ENCODE data around the gene PEX11A. TPM values are rescaled to one million over a fixed set of nuclear protein-coding genes. Genes with fewer than 3 reads are reported as not detected.

PEX11A gene
- total RNA-seq = 1 to 10 TPM; 1.4 to 1.8 TPM

DNA sequence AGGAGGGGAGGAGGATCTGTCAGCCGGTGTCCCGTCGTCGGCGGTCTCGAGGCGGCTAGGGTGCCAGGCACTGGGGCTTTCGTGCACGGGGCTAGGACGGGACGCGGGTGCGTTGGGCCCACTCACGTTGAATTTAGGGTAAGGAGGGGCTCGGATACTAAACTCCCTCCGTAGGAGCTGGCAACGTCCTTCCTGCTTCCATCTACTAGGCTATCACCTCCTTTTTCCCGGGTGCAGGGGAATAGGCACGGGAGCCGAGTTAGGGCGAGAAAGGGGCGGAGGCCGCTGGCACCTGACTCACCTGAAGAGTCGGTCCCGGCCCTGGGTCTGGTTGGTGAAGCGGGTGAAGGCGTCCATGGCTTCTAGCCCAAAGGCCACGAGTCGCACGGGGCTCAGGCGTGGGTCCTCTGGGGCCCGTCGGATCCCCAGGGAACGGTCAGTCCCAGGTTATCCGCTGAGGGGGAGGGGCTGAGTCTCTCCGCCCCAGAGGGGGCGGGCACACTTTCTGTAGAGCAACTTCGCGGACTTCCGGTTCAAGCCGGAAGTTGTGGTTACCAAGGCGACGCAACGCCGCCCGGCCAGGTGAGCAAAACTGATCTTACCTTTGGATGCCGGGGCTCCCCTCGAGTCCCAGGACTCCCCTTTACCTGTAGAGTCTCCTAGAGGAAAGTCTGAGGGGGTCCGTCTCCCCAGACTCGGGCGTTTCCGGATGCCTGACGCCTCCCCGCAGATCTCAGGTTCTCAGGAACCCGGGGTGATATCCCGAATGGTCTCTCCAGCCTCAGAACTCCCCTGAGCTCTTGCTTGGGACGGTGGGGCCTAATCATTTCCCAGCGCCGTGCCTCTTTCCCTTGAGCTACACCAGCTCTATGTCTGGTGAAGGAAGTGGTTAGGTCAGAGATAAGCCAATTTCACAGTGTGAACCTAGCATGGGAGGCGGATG, at the start of gene PEX11A, which contains the start of gene WDR93:
Gene PEX11A, minus strand, starts transcription at position 479 of the 943 bp plus-strand sequence. Its CDS starts 122 bp downstream, at position 357.
Gene WDR93, plus strand, starts transcription at position 536 of the 943 bp plus-strand sequence. CDS start 10,936 bp downstream, outside the sequence.
- Mint-ChIP-seq H3K9me3 (ENCODE audit: insufficient read depth) (no peaks in the 10 kb centered on the region), H3K36me3 (ENCODE audit: low read depth) (peaks cover 2% of the 10 kb centered on the region), H3K4me3 (peak within 1 kb of the TSS; percentile 83), H3K27me3 (ENCODE audit: low read depth) (peaks cover 7% of the 10 kb centered on the region), H3K4me1 (ENCODE audit: low read depth) (peaks cover 18% of the 10 kb centered on the region), H3K27ac (peak within 1 kb of the TSS; percentile 76)
- CTCF ChIA-PET = interaction anchor here (1.0 to 1.2 kb wide), 3 partner anchors 9 to 71 kb away, joined by 3 read pairs; no protein-coding TSS in a partner anchor
- ATAC-seq = peak; percentile 89
- POLR2A ChIA-PET = no interaction called here
- DNase-seq = peak; percentile 80

GRCh38 chr15:89740137-89740536, 49.6 kb upstream of the PEX11A start:
- H3K27ac Mint-ChIP-seq = no peak overlapping the region
- DNase-seq (peak; percentile 79), ATAC-seq (peak; percentile 90)
- H3K9me3 Mint-ChIP-seq (ENCODE audit: insufficient read depth) = no peaks in the 10 kb centered on the region
- CTCF ChIA-PET = interaction anchor here (0.6 to 2.1 kb wide), 32 partner anchors 8 to 493 kb away, joined by 3 to 67 read pairs (median 4); partner anchors contain the start of gene MESP1
- peaks cover 2% of the 10 kb centered on the region for H3K4me1 Mint-ChIP-seq (ENCODE audit: low read depth)
- H3K4me3 Mint-ChIP-seq = no peak overlapping the region
- POLR2A ChIA-PET = interaction anchor here (1.0 kb wide), 1 partner anchor 154 kb away, joined by 3 read pairs; the partner anchor contains the start of gene AP3S2
- no peaks in the 10 kb centered on the region for H3K36me3 Mint-ChIP-seq (ENCODE audit: low read depth)
- peaks cover 4% of the 10 kb centered on the region for H3K27me3 Mint-ChIP-seq (ENCODE audit: low read depth)

DNA sequence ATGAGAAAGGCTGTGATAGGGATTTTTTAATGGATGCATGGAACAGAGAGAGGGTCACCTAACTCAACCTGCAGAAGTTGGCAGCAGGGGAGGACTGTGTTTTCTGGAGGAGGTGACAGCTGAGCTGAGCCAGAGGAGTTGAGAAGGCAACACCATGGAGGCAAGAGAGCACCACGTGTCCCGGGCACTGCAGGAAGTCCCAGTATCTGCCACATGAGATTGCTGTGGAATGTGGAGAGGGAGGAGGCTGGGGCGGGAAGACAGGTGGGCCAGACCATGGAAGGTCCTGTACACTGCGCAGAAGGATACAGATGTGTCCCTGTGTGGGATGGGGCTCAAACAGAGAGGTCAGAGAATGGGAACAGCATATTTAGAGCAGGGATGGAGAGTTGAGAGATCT, 45.2 kb upstream of the PEX11A start:
- ATAC-seq = no peak
- POLR2A ChIA-PET = no interaction called here

GRCh38 chr15:89732451-89733172, 42.1 kb upstream of the PEX11A start:
- POLR2A ChIA-PET = no interaction called here
- H3K27ac Mint-ChIP-seq = no peak overlapping the region
- DNase-seq (no peak), ATAC-seq (no peak)
- no peaks in the 10 kb centered on the region for H3K9me3 Mint-ChIP-seq (ENCODE audit: insufficient read depth)
- no peaks in the 10 kb centered on the region for H3K36me3 Mint-ChIP-seq (ENCODE audit: low read depth)
- CTCF ChIA-PET = interaction anchor here (1.4 to 1.8 kb wide), 2 partner anchors 8 to 28 kb away, joined by 5 read pairs; no protein-coding TSS in a partner anchor
- H3K4me1 Mint-ChIP-seq (ENCODE audit: low read depth) = no peaks in the 10 kb centered on the region
- H3K27me3 Mint-ChIP-seq (ENCODE audit: low read depth) = peaks cover 21% of the 10 kb centered on the region
- H3K4me3 Mint-ChIP-seq = no peak overlapping the region

More for the DNA sequence above, 45.2 kb upstream of the PEX11A start:
- no peak for DNase-seq
- H3K27ac Mint-ChIP-seq = no peak overlapping the region
- H3K36me3 Mint-ChIP-seq (ENCODE audit: low read depth) = no peaks in the 10 kb centered on the region
- CTCF ChIA-PET = interaction anchor here (0.7 kb wide), 1 partner anchor 139 kb away, joined by 4 read pairs; no protein-coding TSS in a partner anchor
- no peak overlapping the region for H3K4me3 Mint-ChIP-seq
- H3K27me3 Mint-ChIP-seq (ENCODE audit: low read depth) = peaks cover 21% of the 10 kb centered on the region
- H3K9me3 Mint-ChIP-seq (ENCODE audit: insufficient read depth) = no peaks in the 10 kb centered on the region
- peaks cover 2% of the 10 kb centered on the region for H3K4me1 Mint-ChIP-seq (ENCODE audit: low read depth)

DNA sequence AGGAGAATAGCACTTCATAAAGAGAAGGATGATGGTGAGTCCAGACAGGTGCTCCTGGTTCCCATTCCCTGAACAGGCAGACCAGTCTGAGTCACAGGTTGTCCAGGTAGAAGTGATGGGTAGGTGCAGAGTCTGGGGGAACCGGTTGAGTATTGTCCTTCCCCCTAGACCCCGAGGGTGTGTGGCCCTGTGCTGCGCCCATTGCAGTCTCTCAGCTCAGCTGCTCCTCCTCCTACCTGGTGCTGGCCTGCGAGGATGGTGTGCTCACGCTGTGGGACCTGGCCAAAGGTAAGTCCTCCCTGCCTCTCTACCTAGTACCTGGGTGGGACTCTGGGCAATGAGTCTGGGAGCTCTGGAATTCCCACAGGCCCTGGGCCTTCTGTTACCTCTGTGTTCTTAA, 40.7 kb upstream of the PEX11A start:
- no peak overlapping the region for H3K27ac Mint-ChIP-seq
- H3K4me3 Mint-ChIP-seq = no peak overlapping the region
- CTCF ChIA-PET = interaction anchor here (1.4 to 1.8 kb wide), 2 partner anchors 9 to 30 kb away, joined by 5 read pairs; no protein-coding TSS in a partner anchor
- no peaks in the 10 kb centered on the region for H3K4me1 Mint-ChIP-seq (ENCODE audit: low read depth)
- no peaks in the 10 kb centered on the region for H3K9me3 Mint-ChIP-seq (ENCODE audit: insufficient read depth)
- H3K27me3 Mint-ChIP-seq (ENCODE audit: low read depth) = peaks cover 21% of the 10 kb centered on the region
- no peak for DNase-seq
- POLR2A ChIA-PET = no interaction called here
- no peaks in the 10 kb centered on the region for H3K36me3 Mint-ChIP-seq (ENCODE audit: low read depth)
- no peak for ATAC-seq

- Mint-ChIP-seq H3K36me3 (ENCODE audit: low read depth) (no peaks in the 10 kb centered on the region), H3K4me1 (ENCODE audit: low read depth) (no peaks in the 10 kb centered on the region), H3K27ac (no peak overlapping the region), H3K27me3 (ENCODE audit: low read depth) (peaks cover 6% of the 10 kb centered on the region), H3K4me3 (no peak overlapping the region), H3K9me3 (ENCODE audit: insufficient read depth) (no peaks in the 10 kb centered on the region)
- no peak for DNase-seq
- CTCF ChIA-PET = interaction anchor here (0.9 to 2.2 kb wide), 2 partner anchors 12 to 33 kb away, joined by 4 to 14 read pairs; no protein-coding TSS in a partner anchor
- POLR2A ChIA-PET = no interaction called here
- ATAC-seq = no peak
Observed at GRCh38 chr15:89728254-89728653, 37.7 kb upstream of the PEX11A start.

GRCh38 chr15:89725064-89725463, 34.5 kb upstream of the PEX11A start:
- Mint-ChIP-seq H3K4me3 (no peak overlapping the region), H3K36me3 (ENCODE audit: low read depth) (no peaks in the 10 kb centered on the region), H3K4me1 (ENCODE audit: low read depth) (no peaks in the 10 kb centered on the region), H3K27ac (no peak overlapping the region), H3K9me3 (ENCODE audit: insufficient read depth) (no peaks in the 10 kb centered on the region), H3K27me3 (ENCODE audit: low read depth) (peaks cover 12% of the 10 kb centered on the region)
- DNase-seq (no peak), ATAC-seq (no peak)
- CTCF ChIA-PET = no interaction called here
- POLR2A ChIA-PET = no interaction called here

DNA sequence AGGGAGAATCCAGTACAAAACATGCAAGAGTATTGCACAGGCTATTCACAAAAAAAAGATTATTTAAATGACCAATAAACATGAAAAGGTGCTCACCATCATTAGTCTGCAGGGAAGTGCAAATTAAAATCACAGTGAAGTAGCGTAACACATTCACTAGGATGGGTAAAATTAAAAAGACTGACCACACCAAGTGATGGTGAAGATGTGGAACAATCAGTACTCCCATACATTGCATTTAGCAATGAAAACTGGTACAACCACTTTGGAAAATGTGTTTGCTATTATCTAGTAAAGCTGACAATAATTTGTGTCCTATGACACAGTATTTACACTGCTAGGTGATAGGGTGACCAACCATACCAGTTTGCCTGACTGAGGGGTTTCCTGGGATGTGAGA, 34.1 kb upstream of the PEX11A start:
- H3K4me3 Mint-ChIP-seq = no peak overlapping the region
- H3K27ac Mint-ChIP-seq = no peak overlapping the region
- ChIA-PET POLR2A (no interaction called here), CTCF (no interaction called here)
- DNase-seq (no peak), ATAC-seq (no peak)
- no peaks in the 10 kb centered on the region for H3K36me3 Mint-ChIP-seq (ENCODE audit: low read depth)
- peaks cover 12% of the 10 kb centered on the region for H3K27me3 Mint-ChIP-seq (ENCODE audit: low read depth)
- H3K9me3 Mint-ChIP-seq (ENCODE audit: insufficient read depth) = no peaks in the 10 kb centered on the region
- no peaks in the 10 kb centered on the region for H3K4me1 Mint-ChIP-seq (ENCODE audit: low read depth)

- no peaks in the 10 kb centered on the region for H3K4me1 Mint-ChIP-seq (ENCODE audit: low read depth)
- ChIA-PET POLR2A (no interaction called here), CTCF (no interaction called here)
- DNase-seq (no peak), ATAC-seq (no peak)
- H3K27me3 Mint-ChIP-seq (ENCODE audit: low read depth) = peaks cover 14% of the 10 kb centered on the region
- no peaks in the 10 kb centered on the region for H3K9me3 Mint-ChIP-seq (ENCODE audit: insufficient read depth)
- H3K4me3 Mint-ChIP-seq = no peak overlapping the region
- H3K27ac Mint-ChIP-seq = no peak overlapping the region
- no peaks in the 10 kb centered on the region for H3K36me3 Mint-ChIP-seq (ENCODE audit: low read depth)
Observed at GRCh38 chr15:89723031-89723430, 32.5 kb upstream of the PEX11A start.

GRCh38 chr15:89714775-89715174, 24.2 kb upstream of the PEX11A start:
- no peak overlapping the region for H3K4me3 Mint-ChIP-seq
- no peaks in the 10 kb centered on the region for H3K4me1 Mint-ChIP-seq (ENCODE audit: low read depth)
- ATAC-seq (no peak), DNase-seq (no peak)
- no peak overlapping the region for H3K27ac Mint-ChIP-seq
- H3K27me3 Mint-ChIP-seq (ENCODE audit: low read depth) = peaks cover 17% of the 10 kb centered on the region
- H3K36me3 Mint-ChIP-seq (ENCODE audit: low read depth) = no peaks in the 10 kb centered on the region
- no peaks in the 10 kb centered on the region for H3K9me3 Mint-ChIP-seq (ENCODE audit: insufficient read depth)
- ChIA-PET POLR2A (no interaction called here), CTCF (no interaction called here)

GRCh38 chr15:89707577-89707976, 17.0 kb upstream of the PEX11A start:
- ChIA-PET POLR2A (no interaction called here), CTCF (no interaction called here)
- no peak for DNase-seq
- Mint-ChIP-seq H3K4me1 (ENCODE audit: low read depth) (no peaks in the 10 kb centered on the region), H3K9me3 (ENCODE audit: insufficient read depth) (no peaks in the 10 kb centered on the region), H3K36me3 (ENCODE audit: low read depth) (no peaks in the 10 kb centered on the region), H3K27ac (no peak overlapping the region), H3K27me3 (ENCODE audit: low read depth) (peaks cover 39% of the 10 kb centered on the region), H3K4me3 (no peak overlapping the region)
- no peak for ATAC-seq

- no peaks in the 10 kb centered on the region for H3K9me3 Mint-ChIP-seq (ENCODE audit: insufficient read depth)
- POLR2A ChIA-PET = no interaction called here
- CTCF ChIA-PET = no interaction called here
- H3K4me3 Mint-ChIP-seq = no peak overlapping the region
- H3K27me3 Mint-ChIP-seq (ENCODE audit: low read depth) = peaks cover 42% of the 10 kb centered on the region
- no peak for DNase-seq
- no peaks in the 10 kb centered on the region for H3K36me3 Mint-ChIP-seq (ENCODE audit: low read depth)
- no peak overlapping the region for H3K27ac Mint-ChIP-seq
- ATAC-seq = no peak
- no peaks in the 10 kb centered on the region for H3K4me1 Mint-ChIP-seq (ENCODE audit: low read depth)
Observed at GRCh38 chr15:89704411-89704810, 13.9 kb upstream of the PEX11A start.
